H1 (cell line): ENCODE measurements around the gene CCDC13.

Experiments
- ASH2L ChIP-seq: fragments of 200-600, 300-600 bp; sonication (generic); IDR thresholded peaks from one replicate; pipeline ENCODE4 v1.7.1; 2017; ENCODE audit warnings: low read length
- ATF2 ChIP-seq: IDR thresholded peaks from 2 replicates; pipeline ENCODE4 v1.6.1; 2012; ENCODE audit warnings: low read length, inconsistent platforms
- CEBPB ChIP-seq: IDR thresholded peaks from 2 replicates; pipeline ENCODE4 v1.6.1; 2012; ENCODE audit warnings: low read depth, low read length
- CREB1 ChIP-seq: IDR thresholded peaks from 2 replicates; pipeline ENCODE4 v1.6.1; 2012; ENCODE audit warnings: inconsistent platforms
- CTCF ChIP-seq, 3 experiments: IDR thresholded peaks; 1 replicate in 2 of 3; 2 replicates in 1 of 3; pipeline versions ENCODE4 v1.5.1 to v1.6.1; 2011; ENCODE audit warnings: low read length in 3 of 3, mild to moderate bottlenecking in 3 of 3, inconsistent platforms in 2 of 3, low read depth in 1 of 3, moderate library complexity in 1 of 3; ENCODE audit not compliant: insufficient read depth in 1 of 3; ENCODE audit errors: control extremely low read depth in 1 of 3
- EP300 ChIP-seq, 2 experiments: IDR thresholded peaks; 1 replicate in 1 of 2; 2 replicates in 1 of 2; pipeline ENCODE4 v1.6.1; 2011 to 2012; ENCODE audit warnings: low read depth in 2 of 2, low read length in 2 of 2, mild to moderate bottlenecking in 2 of 2, borderline replicate concordance in 1 of 2, inconsistent platforms in 1 of 2, moderate library complexity in 1 of 2
- EZH2 ChIP-seq: fragments of 200-600 bp; sonication (generic); IDR thresholded peaks from 2 replicates; pipeline ENCODE4 v1.7.1; 2012; ENCODE audit warnings: low read depth, mild to moderate bottlenecking, moderate library complexity, low read length, inconsistent platforms; ENCODE audit not compliant: severe bottlenecking
- HDAC6 ChIP-seq: IDR thresholded peaks from one replicate; pipeline ENCODE4 v1.7.1; 2012; ENCODE audit warnings: low read depth, mild to moderate bottlenecking, inconsistent platforms, low read length, moderate library complexity
- POLR2A ChIP-seq, 2 experiments: IDR thresholded peaks; 1 replicate in 1 of 2; 2 replicates in 1 of 2; pipeline ENCODE4 v1.6.1; 2011; ENCODE audit warnings: low read depth in 2 of 2, low read length in 2 of 2, mild to moderate bottlenecking in 2 of 2; ENCODE audit errors: control extremely low read depth in 1 of 2
- POLR2AphosphoS5 ChIP-seq: IDR thresholded peaks from 2 replicates; pipeline ENCODE4 v1.6.1; 2011; ENCODE audit warnings: low read depth, low read length
- SP2 ChIP-seq: IDR thresholded peaks from 2 replicates; pipeline ENCODE4 v1.6.1; 2012; ENCODE audit warnings: mild to moderate bottlenecking, low read length, inconsistent platforms
- SRF ChIP-seq: IDR thresholded peaks from 2 replicates; pipeline ENCODE4 v1.6.1; 2011; ENCODE audit warnings: mild to moderate bottlenecking, low read depth, low read length, moderate library complexity
- TBP ChIP-seq: IDR thresholded peaks from 2 replicates; pipeline ENCODE4 v1.6.1; 2011; ENCODE audit warnings: low read depth, low read length, improper control_type of control experiment
- TF ChIP-seq, protein P1 (sequence below): IDR thresholded peaks from 2 replicates; pipeline ENCODE4 v1.6.1; 2011; ENCODE audit warnings: low read depth, mild to moderate bottlenecking, low read length; ENCODE audit not compliant: insufficient read depth

DNA sequence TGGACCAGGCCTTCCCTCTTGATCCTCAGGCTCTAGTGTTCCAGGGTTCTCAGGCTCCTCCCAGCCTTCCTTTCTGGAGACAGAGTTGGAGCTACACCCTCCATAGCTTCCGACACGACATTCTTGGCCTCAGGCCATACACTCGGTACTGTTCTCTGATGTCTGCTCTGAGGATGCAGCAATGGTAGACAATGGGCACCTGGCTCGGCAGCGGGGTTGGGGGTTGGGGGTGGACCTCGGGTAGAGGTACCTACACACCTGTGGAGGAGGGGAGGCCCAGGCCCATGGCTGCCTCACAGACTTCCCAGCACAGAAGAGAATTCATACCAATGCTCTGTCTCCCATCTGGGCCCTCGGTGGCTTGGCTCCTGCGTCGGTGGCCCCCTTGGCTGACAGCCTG lies 21.4 kb downstream of the CCDC13 start:
- TF ChIP-seq CREB1 (no peak), ATF2 (no peak), CTCF (IDR thresholded peaks at IDR 0.05; ENCODE audit: control extremely low read depth in 1 of 3, insufficient read depth in 1 of 3, low read depth in 1 of 3, low read length in 3 of 3) (no peak), POLR2AphosphoS5 (no peak), ASH2L (no peak), POLR2A (IDR thresholded peaks at IDR 0.05; ENCODE audit: control extremely low read depth in 1 of 2, low read depth in 2 of 2, low read length in 2 of 2) (no peak), TBP (no peak), EZH2 (no peak), HDAC6 (no peak), EP300 (IDR thresholded peaks at IDR 0.05; ENCODE audit: borderline replicate concordance in 1 of 2, low read depth in 2 of 2, low read length in 2 of 2) (no peak), SRF (no peak), CEBPB (no peak), SP2 (no peak)
- TF ChIP-seq, protein P1, sequence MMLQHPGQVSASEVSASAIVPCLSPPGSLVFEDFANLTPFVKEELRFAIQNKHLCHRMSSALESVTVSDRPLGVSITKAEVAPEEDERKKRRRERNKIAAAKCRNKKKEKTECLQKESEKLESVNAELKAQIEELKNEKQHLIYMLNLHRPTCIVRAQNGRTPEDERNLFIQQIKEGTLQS: no peak
